ENCODE measurements around the gene VAV3. TPM values are rescaled to one million over a fixed set of nuclear protein-coding genes. Genes with fewer than 3 reads are reported as not detected.

VAV3 gene
- total RNA-seq, 1 experiment from 2014 or later = 38.2 TPM

- peaks cover 56% of the 10 kb centered on the region for H3K4me1 Mint-ChIP-seq (ENCODE audit: low read depth, unreplicated experiment)
- H3K27ac Mint-ChIP-seq (ENCODE audit: unreplicated experiment) = peak overlapping the region; percentile 90
- DNase-seq = peak; percentile 76
- BruUV-seq (replicated peaks) = no TSS peak
- CTCF ChIA-PET = interaction anchor here (0.7 to 2.9 kb wide), 3 partner anchors 10 to 78 kb away, joined by 3 to 13 read pairs (median 6); no protein-coding TSS in a partner anchor
- H3K4me3 Mint-ChIP-seq (ENCODE audit: low read depth, unreplicated experiment) = peak overlapping the region; percentile 51
- H3K36me3 Mint-ChIP-seq (ENCODE audit: insufficient read depth, unreplicated experiment) = peaks cover 9% of the 10 kb centered on the region
- H3K9me3 Mint-ChIP-seq (ENCODE audit: low read depth, unreplicated experiment) = no peaks in the 10 kb centered on the region
- intact Hi-C loops (cut with micrococcal nuclease; ENCODE audit: unreplicated experiment) = loop anchor here (5.0 kb wide), 1 partner anchor 78 kb away; no protein-coding TSS in a partner anchor
- no peak for TF ChIP-seq CTCF (IDR thresholded peaks at IDR 0.05; ENCODE audit: unreplicated experiment)
- no peaks in the 10 kb centered on the region for H3K27me3 Mint-ChIP-seq (ENCODE audit: unreplicated experiment)
These were observed 295.0 kb downstream of the VAV3 start for GRCh38 chr1:107669996-107670395.

DNA sequence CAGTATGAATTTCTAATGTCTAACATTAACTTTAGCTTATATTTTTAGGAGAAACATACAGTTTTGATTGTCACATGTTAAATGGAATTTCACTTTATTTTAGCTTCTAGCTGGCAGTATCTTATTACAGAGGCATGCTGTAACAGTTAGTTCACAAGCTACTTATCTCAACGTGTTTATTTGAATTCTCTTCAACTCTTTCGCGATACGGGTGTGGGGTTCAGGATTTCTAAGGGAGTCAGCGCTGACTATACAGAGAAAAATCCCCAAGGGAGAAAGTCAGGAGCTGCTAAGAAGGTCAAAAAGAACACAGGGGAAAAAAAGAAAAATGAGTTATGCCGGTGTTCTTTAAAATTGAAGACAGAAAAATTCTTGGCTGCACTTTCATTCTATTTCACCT, 296.2 kb downstream of the VAV3 start:
- H3K4me1 Mint-ChIP-seq (ENCODE audit: low read depth, unreplicated experiment) = peaks cover 68% of the 10 kb centered on the region
- peak overlapping the region; percentile 90 for H3K27ac Mint-ChIP-seq (ENCODE audit: unreplicated experiment)
- intact Hi-C loops (cut with micrococcal nuclease; ENCODE audit: unreplicated experiment) = loop anchor here (5.0 kb wide), 1 partner anchor 76 kb away; no protein-coding TSS in a partner anchor
- peaks cover 14% of the 10 kb centered on the region for H3K36me3 Mint-ChIP-seq (ENCODE audit: insufficient read depth, unreplicated experiment)
- no TSS peak for BruUV-seq (replicated peaks)
- H3K27me3 Mint-ChIP-seq (ENCODE audit: unreplicated experiment) = no peaks in the 10 kb centered on the region
- TF ChIP-seq CTCF (IDR thresholded peaks at IDR 0.05; ENCODE audit: unreplicated experiment) = no peak
- DNase-seq = no peak
- CTCF ChIA-PET = interaction anchor here (1.1 to 1.5 kb wide), 2 partner anchors 12 to 14 kb away, joined by 6 to 8 read pairs; no protein-coding TSS in a partner anchor
- H3K9me3 Mint-ChIP-seq (ENCODE audit: low read depth, unreplicated experiment) = no peaks in the 10 kb centered on the region
- peak overlapping the region; percentile 51 for H3K4me3 Mint-ChIP-seq (ENCODE audit: low read depth, unreplicated experiment)

DNA sequence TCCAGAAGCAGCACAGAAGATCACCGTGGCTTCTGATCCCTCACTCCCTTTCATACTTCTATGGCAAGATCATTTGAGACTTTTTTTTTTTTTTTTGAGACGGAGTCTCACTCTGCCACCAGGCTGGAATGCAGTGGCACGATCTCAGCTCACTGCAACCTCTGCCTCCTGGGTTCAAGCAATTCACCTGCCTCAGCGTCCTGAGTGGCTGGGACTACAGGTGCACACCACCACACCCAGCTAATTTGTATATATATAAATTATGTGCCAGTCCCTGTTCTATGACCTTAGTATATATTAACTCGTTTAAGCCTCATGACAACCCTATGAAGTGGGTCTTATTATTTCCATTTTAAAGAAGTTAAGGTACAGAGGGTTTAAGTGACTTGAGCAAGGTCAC, 298.5 kb downstream of the VAV3 start:
- Mint-ChIP-seq H3K36me3 (ENCODE audit: insufficient read depth, unreplicated experiment) (peaks cover 14% of the 10 kb centered on the region), H3K4me1 (ENCODE audit: low read depth, unreplicated experiment) (peaks cover 56% of the 10 kb centered on the region), H3K9me3 (ENCODE audit: low read depth, unreplicated experiment) (no peaks in the 10 kb centered on the region), H3K27ac (ENCODE audit: unreplicated experiment) (peak overlapping the region; percentile 91), H3K4me3 (ENCODE audit: low read depth, unreplicated experiment) (peak overlapping the region; percentile 31), H3K27me3 (ENCODE audit: unreplicated experiment) (no peaks in the 10 kb centered on the region)
- no peak for TF ChIP-seq CTCF (IDR thresholded peaks at IDR 0.05; ENCODE audit: unreplicated experiment)
- intact Hi-C loops (cut with micrococcal nuclease; ENCODE audit: unreplicated experiment) = loop anchor here (5.0 kb wide), 1 partner anchor 74 kb away; no protein-coding TSS in a partner anchor
- CTCF ChIA-PET = interaction anchor here (1.1 kb wide), 1 partner anchor 10 kb away, joined by 3 read pairs; no protein-coding TSS in a partner anchor
- DNase-seq = no peak
- no TSS peak for BruUV-seq (replicated peaks)

DNA sequence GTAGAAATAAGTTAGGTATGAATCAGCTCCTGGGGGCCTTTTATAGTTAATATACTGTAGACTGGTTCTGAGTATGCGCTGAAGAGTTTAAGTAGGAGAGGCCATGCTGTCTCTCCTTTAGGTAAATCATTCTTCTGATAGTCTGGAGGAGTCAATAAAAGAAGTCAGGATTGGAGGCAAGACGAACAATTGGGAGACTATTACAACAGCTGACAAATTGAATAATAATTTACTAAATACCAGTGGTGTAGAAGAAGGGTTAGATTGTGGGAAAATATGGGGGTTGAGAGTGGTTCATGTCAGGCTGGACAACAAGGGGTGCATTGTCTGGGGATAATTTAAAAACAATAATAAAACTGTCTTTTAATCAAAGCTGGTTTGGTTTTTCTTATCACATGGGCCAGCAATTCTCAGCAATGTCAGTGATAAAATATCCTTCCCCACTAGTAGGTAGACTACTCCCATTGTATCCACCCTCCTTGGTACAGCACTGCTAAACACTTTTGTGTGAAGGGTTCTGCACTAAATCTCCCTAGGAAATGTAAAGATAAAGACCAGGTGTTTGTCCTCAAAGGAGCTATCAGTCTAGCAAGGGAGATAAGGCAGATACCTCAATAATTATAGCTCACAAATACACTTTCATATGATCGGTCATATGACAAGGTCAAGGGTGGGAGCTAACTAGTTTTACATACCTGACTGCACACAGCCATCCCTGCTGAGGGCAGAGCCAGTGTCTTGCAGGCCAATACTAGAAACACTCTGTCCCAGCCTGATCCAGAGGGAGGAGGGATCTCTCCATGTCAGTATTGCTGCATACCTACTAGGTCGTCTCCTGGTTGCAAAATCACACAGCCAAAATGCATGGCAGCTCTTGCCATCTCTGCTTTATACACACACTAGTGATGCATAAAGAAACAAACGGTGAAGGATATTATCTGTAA, 299.7 kb downstream of the VAV3 start:
- CTCF ChIA-PET = interaction anchor here (0.7 to 1.7 kb wide), 5 partner anchors 11 to 83 kb away, joined by 3 to 12 read pairs (median 4); no protein-coding TSS in a partner anchor
- intact Hi-C loops (cut with micrococcal nuclease; ENCODE audit: unreplicated experiment) = loop anchor here (1.0 to 5.0 kb wide), 4 partner anchors 18 to 84 kb away; no protein-coding TSS in a partner anchor
- no peak for TF ChIP-seq CTCF (IDR thresholded peaks at IDR 0.05; ENCODE audit: unreplicated experiment)
- H3K4me3 Mint-ChIP-seq (ENCODE audit: low read depth, unreplicated experiment) = peak overlapping the region; percentile 31
- peaks cover 14% of the 10 kb centered on the region for H3K36me3 Mint-ChIP-seq (ENCODE audit: insufficient read depth, unreplicated experiment)
- H3K27ac Mint-ChIP-seq (ENCODE audit: unreplicated experiment) = peak overlapping the region; percentile 91
- no peaks in the 10 kb centered on the region for H3K9me3 Mint-ChIP-seq (ENCODE audit: low read depth, unreplicated experiment)
- peak; percentile 29 for DNase-seq
- peaks cover 48% of the 10 kb centered on the region for H3K4me1 Mint-ChIP-seq (ENCODE audit: low read depth, unreplicated experiment)
- BruUV-seq (replicated peaks) = no TSS peak
- H3K27me3 Mint-ChIP-seq (ENCODE audit: unreplicated experiment) = no peaks in the 10 kb centered on the region

Data from Calu3 (cell line).